GM21723 (cell line): Measurements from ENCODE around the gene ASGR1.

Source experiments
- ATAC-seq: cut with Tn5 transposase; IDR thresholded peaks from one replicate; pipeline ENCODE4 v1.9.1; 2021; ENCODE audit warnings: mild to moderate bottlenecking, moderate library complexity; ENCODE audit not compliant: unreplicated experiment

Gene ASGR1

DNA sequence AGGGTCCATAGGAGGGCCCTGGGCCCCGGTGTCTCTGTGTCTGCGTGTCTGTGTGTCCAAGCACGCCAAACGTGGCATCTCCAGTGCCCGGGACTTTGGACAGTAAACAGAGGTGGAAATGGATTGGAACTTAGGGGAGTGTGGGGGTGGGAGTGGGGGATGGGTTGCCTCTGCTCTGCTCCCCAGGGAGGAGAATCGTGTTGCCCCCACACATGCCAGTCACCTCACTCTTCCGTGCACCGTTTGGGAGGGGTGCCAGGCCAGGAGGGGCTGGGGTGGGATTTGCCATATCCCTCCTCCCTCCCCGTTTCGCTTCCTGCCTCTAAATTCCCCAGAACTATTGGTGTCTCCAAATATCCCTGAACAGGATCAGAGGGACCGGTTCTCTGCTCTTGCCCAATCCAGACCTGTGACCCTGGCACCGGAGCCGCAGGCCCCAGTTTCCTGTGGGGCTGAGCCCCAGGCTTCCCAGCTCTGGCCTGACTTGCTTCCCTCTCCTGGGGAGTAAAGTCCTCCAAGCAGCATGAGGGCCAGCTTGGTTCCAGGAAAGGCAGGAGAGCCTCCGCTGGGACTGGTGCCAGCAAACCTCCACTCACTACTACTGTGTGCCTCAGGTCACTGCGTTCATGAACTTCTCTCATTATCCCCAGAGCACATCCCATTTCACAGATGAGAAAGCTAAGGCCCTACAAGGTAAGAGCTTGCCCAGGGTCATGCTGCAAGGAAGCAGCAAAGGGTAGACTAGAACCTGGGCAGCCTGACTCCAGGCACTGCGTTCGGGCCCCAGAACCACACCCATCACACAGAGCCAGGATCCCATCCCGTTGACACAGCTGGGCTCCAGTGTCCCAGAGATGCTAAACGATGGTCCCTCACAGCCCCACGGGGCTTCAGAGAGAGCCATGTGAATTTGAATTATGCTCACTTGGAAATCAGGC lies at the start of gene ASGR1:
Gene ASGR1 (minus strand): TSS at position 54 of the 938 bp plus-strand sequence. CDS start 807 bp downstream, outside the sequence.
- no peak for ATAC-seq

DNA sequence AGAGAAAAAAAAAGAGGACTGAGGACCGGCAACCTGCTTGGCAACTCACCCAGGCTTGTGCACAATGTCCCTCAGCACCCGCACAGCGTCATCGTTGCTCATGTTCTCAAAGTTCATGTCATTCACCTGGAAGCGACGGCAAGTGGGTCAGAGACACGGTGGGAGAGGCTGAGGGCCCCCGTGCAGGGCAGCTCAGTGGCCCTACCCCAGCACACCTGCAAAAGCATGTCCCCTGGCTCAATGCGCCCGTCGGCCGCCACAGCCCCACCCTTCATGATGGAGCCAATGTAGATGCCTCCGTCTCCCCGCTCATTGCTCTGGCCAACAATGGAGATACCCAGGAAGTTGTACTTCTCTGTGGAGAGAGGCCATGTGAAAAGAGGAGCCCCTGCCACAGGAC lies 49.8 kb upstream of the ASGR1 start:
- ATAC-seq = no peak

DNA sequence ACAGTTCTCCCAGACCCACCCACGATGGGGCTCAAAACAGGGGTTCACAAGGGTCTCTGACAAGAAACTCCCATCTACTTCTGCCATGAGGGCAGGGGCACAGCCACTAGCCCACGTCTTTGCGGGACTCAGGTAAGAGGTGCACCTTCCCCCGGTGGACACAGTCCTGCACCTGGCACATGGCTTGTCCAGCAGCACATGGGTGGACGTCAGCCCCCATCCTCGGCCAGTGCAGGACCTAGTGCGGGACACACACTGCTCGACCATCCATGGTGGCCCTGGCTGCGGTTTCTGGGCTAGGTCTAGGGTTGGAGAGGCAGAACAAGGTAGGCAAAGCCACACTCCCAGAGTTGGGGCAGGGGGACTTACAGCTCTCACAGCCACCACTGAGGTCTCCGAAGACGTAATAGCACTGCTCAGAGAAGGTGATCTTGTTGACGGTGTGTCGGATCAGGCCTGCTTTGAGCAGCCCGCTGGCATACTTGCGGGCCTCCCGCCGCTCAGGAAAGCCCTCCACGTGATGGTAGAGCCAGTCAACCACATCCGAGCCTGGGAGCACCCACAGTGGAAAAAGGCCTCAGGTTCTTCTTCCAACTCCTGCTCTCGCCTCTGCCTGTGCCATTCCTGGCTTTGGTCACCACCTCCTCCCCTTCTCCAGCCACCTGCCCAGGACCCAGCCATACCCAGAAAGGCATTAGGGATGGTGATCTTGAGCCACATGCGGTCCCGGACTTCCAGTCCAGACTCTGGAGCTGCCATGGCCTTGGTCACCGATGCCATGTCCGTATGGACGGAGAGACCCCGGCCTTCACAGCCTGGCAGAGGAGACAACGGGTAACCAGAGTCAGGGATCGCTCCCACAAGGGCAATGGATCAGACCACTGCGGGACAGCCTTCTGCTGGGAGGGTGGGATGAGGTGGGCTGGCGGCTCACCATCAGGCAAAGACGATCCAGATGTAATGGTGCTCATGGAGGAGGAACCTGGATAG lies 47.8 kb upstream of the ASGR1 start:
- ATAC-seq = no peak

DNA sequence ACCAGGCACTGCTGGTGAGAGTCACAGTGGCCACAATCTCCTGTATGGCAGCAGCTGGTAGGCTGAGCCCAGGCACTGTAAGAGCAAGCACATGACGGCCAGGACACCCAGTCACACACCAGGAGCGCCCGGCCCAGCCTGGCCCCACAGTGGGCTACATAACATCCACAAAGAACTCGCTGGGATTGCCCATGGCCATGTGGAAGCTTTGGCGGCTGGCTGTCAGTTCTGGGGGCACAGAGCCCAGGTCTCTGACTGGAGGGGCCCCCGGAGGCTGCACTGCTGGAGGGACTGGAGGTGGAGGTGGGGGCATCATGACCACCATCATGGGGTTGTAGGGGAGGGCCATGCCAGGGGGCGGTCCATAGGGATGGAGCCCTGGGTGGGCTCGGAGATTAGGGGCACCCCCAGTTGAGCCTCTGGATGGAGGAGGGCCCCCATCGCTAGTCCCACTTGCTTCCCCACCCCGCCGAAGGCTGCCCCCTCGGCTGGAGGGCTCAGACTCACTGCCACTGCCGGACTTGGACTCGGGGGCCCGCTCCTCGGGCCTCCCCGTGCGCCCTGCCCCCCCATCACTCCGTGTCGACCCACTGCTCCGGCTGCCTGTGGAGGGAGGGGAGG lies 46.7 kb upstream of the ASGR1 start:
- no peak for ATAC-seq

DNA sequence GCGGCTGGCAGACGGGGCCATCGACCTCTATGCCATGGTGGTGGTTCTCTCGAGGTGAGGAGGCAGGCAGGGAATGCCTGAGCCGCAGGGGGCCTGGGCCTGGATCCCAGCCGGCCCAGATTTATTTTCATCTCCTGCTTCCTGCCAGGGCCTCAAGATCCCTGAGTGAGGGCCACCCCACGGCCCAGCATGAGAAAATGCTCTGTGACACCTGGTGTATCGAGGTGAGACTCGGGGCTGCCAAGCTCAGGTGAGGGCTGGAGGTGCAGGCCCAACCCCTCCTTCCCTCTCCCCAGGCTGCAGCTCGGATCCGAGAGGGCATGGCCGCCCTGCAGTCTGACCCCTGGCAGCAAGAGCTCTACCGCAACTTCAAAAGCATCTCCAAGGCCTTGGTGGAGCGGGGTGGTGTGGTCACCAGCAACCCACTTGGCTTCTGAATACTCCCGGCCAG lies 45.5 kb upstream of the ASGR1 start:
- ATAC-seq = no peak

DNA sequence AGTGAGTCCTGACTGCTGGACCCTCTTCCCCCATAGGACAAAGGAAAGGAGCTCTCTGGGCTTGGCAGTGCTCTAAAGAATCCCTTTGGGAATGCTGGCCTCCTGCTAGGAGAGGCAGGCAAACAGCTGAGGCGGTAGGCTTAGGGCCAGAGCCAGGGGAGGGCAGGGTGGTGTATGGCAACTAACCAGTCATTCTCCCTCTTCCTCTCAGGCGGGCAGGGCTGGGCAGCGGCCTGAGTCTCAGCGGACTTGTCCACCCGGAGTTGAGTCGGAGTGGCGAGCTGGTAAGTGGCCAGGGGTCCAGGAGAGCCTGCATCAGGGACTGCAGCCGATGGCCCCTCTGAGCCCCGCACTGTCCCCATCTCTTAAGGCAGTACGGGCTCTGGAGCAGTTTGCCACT lies 44.9 kb upstream of the ASGR1 start:
- ATAC-seq = no peak

DNA sequence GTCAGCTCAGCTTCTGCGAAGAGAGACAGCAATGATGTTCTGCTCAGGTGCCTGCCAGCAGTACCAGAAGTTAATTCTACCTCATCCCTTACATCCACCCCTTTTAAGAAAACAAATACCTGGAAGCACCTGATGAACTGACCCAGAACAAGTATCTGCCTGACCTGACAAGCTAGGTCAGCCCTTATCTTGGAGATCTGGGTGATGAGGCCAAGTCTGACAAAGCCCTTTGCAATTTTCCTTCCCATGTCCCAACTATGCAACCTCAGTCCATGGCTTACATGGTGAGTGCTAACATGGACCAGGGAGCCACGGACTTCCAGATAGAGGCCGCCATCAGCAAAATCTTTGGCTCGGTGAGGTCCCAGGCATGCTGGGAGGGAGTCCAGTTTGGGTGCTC lies 44.2 kb upstream of the ASGR1 start:
- no peak for ATAC-seq

DNA sequence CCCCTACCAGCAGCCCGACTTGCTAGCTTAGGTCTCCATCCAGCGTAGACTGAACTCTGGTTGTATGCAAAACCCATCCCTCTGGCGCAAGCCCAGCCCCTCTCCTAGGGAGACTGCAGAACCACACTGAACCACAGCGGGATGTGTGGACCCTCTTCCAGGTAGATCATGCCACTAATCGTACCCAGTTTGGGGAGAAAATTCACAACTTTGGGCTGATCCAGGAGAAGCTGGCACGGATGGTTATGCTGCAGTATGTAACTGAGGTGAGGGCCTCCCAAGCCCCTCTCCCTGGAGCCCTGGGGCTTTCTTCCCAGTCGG lies 43.8 kb upstream of the ASGR1 start:
- no peak for ATAC-seq

DNA sequence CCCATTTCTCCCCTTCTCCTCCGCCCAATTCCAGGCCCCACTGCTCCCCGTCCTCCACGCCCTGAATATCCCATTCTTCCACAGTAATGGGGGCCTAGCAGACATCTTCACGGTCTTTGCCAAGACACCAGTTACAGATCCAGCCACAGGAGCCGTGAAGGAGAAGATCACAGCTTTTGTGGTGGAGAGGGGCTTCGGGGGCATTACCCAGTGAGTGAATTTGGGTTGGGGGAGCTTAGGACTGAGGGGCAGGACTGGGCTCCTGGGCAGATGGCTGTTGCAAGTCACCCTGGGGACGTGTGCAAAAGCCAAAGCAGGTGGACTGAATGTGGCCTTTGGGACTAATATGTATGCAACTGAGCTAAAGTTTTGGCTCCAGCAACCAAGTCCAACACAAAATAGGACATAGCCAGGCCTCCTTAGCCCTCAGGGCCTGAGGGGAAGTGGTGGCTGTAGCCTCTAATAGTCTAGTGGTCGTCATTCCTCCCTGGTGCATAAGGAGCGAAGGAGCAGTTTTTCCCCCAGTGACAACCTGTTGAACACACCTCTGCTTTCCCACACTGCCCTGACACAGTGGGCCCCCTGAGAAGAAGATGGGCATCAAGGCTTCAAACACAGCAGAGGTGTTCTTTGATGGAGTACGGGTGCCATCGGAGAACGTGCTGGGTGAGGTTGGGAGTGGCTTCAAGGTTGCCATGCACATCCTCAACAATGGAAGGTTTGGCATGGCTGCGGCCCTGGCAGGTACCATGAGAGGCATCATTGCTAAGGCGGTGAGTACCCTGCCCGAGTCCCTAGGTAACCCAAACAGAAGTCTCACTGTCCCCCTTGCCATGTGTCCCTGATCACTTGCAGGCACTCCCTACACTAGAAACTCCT lies 43.2 kb upstream of the ASGR1 start:
- no peak for ATAC-seq

- ATAC-seq = no peak
Measured at GRCh38 chr17:7221278-7222092, 42.3 kb upstream of the ASGR1 start.

- ATAC-seq = no peak
Measured at GRCh38 chr17:7220593-7221277, 41.6 kb upstream of the ASGR1 start.

DNA sequence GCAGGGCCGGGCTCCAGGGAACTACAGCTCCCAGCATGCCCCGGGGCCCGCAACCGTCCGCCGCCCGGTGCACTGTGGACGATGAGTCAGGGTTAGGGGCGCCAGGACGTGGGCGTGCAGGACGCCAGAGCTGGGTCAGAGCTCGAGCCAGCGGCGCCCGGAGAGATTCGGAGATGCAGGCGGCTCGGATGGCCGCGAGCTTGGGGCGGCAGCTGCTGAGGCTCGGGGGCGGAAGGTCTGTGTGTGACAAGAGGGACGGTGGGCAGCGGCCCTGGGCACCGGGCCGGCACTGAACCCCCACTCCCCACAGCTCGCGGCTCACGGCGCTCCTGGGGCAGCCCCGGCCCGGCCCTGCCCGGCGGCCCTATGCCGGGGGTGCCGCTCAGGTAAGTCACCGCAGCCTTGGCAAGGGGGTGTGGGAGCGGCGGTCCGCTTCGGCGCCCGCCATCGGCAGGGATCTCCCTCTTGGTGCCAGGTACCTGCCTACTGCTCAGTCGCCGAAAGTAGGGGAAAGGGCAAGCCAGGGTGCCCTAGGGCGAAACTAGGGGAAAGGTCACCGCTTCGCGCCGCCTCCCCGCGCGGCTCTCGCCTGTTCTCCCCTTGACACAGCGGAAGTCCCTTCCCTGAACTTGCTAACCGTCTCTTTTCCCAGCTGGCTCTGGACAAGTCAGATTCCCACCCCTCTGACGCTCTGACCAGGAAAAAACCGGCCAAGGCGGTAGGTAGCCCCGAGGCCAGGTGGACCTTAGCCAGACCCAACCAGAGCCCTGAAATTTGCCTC lies 40.8 kb upstream of the ASGR1 start, which contains the start of the genes ACADVL and DLG4:
Gene ACADVL (plus strand): TSS at position 127 of the 781 bp plus-strand sequence. CDS start 47 bp downstream, at position 174.
Gene DLG4 (minus strand): TSS at position 25 of the 781 bp plus-strand sequence.
- peak; percentile 50 for ATAC-seq

DNA sequence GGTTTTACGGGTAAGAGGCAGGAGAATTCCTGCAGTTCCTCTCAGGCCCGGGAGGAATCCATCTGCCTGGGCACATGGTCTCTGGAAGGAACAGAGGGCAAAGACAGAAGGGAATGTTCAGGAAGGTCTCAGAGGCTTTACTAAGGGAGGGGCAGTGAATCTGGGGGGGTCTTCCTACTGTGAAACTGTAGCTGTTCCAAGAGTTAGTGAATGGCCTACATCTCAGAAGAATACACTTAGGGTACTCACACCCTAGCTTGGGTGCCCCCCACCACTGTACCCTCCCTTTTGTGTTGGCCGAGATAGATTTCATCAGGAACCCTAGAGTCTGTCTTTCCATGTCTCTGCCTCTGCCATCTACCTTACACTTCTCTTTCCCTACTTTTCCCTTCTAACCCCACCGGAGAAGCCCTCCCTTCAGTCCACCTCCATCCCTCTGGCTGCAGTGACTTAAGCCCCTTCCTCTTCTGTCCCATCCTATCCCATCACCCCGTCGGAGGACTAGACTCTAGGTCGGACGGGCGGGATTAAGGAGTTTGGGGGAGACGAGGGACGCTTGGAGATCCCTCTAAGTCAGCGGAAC lies 40.1 kb upstream of the ASGR1 start:
- no peak for ATAC-seq

DNA sequence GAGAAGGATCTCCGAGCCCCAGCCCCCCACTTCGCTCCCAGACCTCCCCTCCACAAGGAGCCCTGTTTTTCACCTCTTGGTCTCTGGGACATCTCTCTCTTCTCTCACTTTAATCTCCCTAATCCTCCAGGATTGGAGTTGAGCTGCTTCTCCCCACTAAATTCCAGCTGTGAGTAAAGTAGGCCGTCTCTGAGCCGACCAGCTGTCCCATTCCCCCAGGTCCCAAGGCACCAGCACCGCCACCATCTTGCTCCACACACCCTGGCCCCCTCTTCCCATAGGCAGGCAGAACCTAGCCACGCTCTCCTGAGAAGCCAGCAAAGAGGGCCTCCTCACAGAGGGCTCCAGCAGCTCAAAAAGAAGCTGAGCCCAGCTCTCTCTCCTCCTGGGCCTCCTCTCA lies 39.6 kb upstream of the ASGR1 start:
- ATAC-seq = no peak

GRCh38 chr17:7218166-7218565 lies 39.0 kb upstream of the ASGR1 start:
- ATAC-seq = no peak

GRCh38 chr17:7217113-7217987 lies 38.2 kb upstream of the ASGR1 start:
- ATAC-seq = no peak
